ENCODE results near the gene POU2F1. TPM values are rescaled to one million over a fixed set of nuclear protein-coding genes. Genes with fewer than 3 reads are reported as not detected.

Gene POU2F1
- total RNA-seq, 1 donor from 2014 or later: 16.6 TPM

- intact Hi-C loops (cut with micrococcal nuclease): no loop called here
These were observed 49.8 kb downstream of the POU2F1 start for GRCh38 chr1:167270349-167271092.

GRCh38 chr1:167272369-167272957, 51.8 kb downstream of the POU2F1 start:
- intact Hi-C loops (cut with micrococcal nuclease): no loop called here

- intact Hi-C loops (cut with micrococcal nuclease): no loop called here
These were observed 52.5 kb downstream of the POU2F1 start for GRCh38 chr1:167273027-167273800.

- intact Hi-C loops (cut with micrococcal nuclease): no loop called here
These were observed 53.4 kb downstream of the POU2F1 start for GRCh38 chr1:167274061-167274460.

- intact Hi-C loops (cut with micrococcal nuclease): no loop called here
These were observed 56.3 kb downstream of the POU2F1 start for GRCh38 chr1:167276969-167277368.

GRCh38 chr1:167278497-167278896, 57.8 kb downstream of the POU2F1 start:
- intact Hi-C loops (cut with micrococcal nuclease): no loop called here

- intact Hi-C loops (cut with micrococcal nuclease): no loop called here
These were observed 60.2 kb downstream of the POU2F1 start for GRCh38 chr1:167280912-167281311.

- intact Hi-C loops (cut with micrococcal nuclease): no loop called here
These were observed 67.8 kb downstream of the POU2F1 start for GRCh38 chr1:167288390-167289074.

- intact Hi-C loops (cut with micrococcal nuclease): no loop called here
These were observed 68.4 kb downstream of the POU2F1 start for GRCh38 chr1:167289075-167289442.

GRCh38 chr1:167289966-167290365, 69.3 kb downstream of the POU2F1 start:
- intact Hi-C loops (cut with micrococcal nuclease): no loop called here

GRCh38 chr1:167291539-167292185, 71.0 kb downstream of the POU2F1 start:
- intact Hi-C loops (cut with micrococcal nuclease): no loop called here

- intact Hi-C loops (cut with micrococcal nuclease): no loop called here
These were observed 71.5 kb downstream of the POU2F1 start for GRCh38 chr1:167292216-167292615.

GRCh38 chr1:167293057-167293456, 72.4 kb downstream of the POU2F1 start:
- intact Hi-C loops (cut with micrococcal nuclease): no loop called here

GRCh38 chr1:167294528-167294927, 73.8 kb downstream of the POU2F1 start:
- intact Hi-C loops (cut with micrococcal nuclease): no loop called here

GRCh38 chr1:167297222-167298214, 76.8 kb downstream of the POU2F1 start:
- intact Hi-C loops (cut with micrococcal nuclease): no loop called here

- intact Hi-C loops (cut with micrococcal nuclease): no loop called here
These were observed 77.6 kb downstream of the POU2F1 start for GRCh38 chr1:167298325-167298724.

- intact Hi-C loops (cut with micrococcal nuclease): no loop called here
These were observed 80.7 kb downstream of the POU2F1 start for GRCh38 chr1:167301355-167301754.

- intact Hi-C loops (cut with micrococcal nuclease): no loop called here
These were observed 83.5 kb downstream of the POU2F1 start for GRCh38 chr1:167304165-167304564.

- intact Hi-C loops (cut with micrococcal nuclease): no loop called here
These were observed 84.5 kb downstream of the POU2F1 start for GRCh38 chr1:167305059-167305705.

Measured in T-helper 1 cell treated with Interleukin-12 subunit alpha and Interleukin-12 subunit beta and Interleukin-4 antibody, amounts not matched to agents 30 ng/mL and 1 ng/mL, for 36 hours (primary cell).